Activated CD8-positive, alpha-beta T cell treated with anti-CD3 and anti-CD28 coated beads for 36 hours (primary cell): Measurements from ENCODE around the gene SMURF1. TPM values are rescaled to one million over a fixed set of nuclear protein-coding genes. Genes with fewer than 3 reads are reported as not detected.

Experiments used
- ATAC-seq: fragments of 200-7000 bp; cut with Tn5 transposase; one replicate; pipeline ENCODE4 v1.10.0; 2021; ENCODE audit warnings: mild to moderate bottlenecking, moderate library complexity
- CTCF ChIA-PET: fragments of 350-600 bp; sonication (Branson Sonifier 250); formaldehyde crosslinking; loops from one replicate; lab custom pipeline; 2021; ENCODE audit warnings: antibody characterized with exemption; lab: Charles Lee
- POLR2A ChIA-PET: fragments of 350-600 bp; sonication (Branson Sonifier 250); formaldehyde crosslinking; loops from one replicate; lab custom pipeline; 2021; ENCODE audit warnings: antibody characterized with exemption; lab: Charles Lee
- DNase-seq: peaks from one replicate; pipeline ENCODE4 v3.0.0-alpha.2; 2020
- H3K27ac Mint-ChIP-seq: one replicate; pipeline ENCODE4 v1.8.0; 2021; ENCODE audit warnings: mild to moderate bottlenecking, mixed read lengths
- H3K27me3 Mint-ChIP-seq: one replicate; pipeline ENCODE4 v1.8.0; 2021; ENCODE audit warnings: mixed read lengths
- H3K36me3 Mint-ChIP-seq: one replicate; pipeline ENCODE4 v1.8.0; 2021; ENCODE audit warnings: low read depth, mixed read lengths
- H3K4me1 Mint-ChIP-seq: one replicate; pipeline ENCODE4 v1.8.0; 2021; ENCODE audit warnings: low read depth, mixed read lengths
- H3K4me3 Mint-ChIP-seq: one replicate; pipeline ENCODE4 v1.8.0; 2021; ENCODE audit warnings: mild to moderate bottlenecking, moderate library complexity, mixed read lengths
- H3K9me3 Mint-ChIP-seq: one replicate; pipeline ENCODE4 v1.8.0; 2021; ENCODE audit warnings: mixed read lengths
- intact Hi-C: fragments of 100-400 bp; cut with micrococcal nuclease; formaldehyde crosslinking; loops from one replicate; pipeline ENCODE4 v1.10.0; 2022
- total RNA-seq, 2 experiments: library from RNA; stranded (reverse); gene quantifications; one replicate each; pipeline ENCODE4 v1.2.3, GENCODE V29; 2021
- TF ChIP-seq, protein P1 (sequence below): fragments of 200-600 bp; IDR thresholded peaks from one replicate; pipeline ENCODE4 v1.8.0; 2022; ENCODE audit warnings: antibody characterized with exemption, mild to moderate bottlenecking

The SMURF1 gene
- total RNA-seq, 2 experiments from 2014 or later, result 8.3 to 9.4 TPM

- peaks cover 46% of the 10 kb centered on the region for H3K36me3 Mint-ChIP-seq
- H3K9me3 Mint-ChIP-seq, result no peaks in the 10 kb centered on the region
- ChIA-PET CTCF (interaction anchor here (1.5 kb wide), 1 partner anchor 8 kb away, joined by 3 read pairs; no protein-coding TSS in a partner anchor), POLR2A (no interaction called here)
- intact Hi-C loops, result no loop called here
- DNase-seq (no peak), ATAC-seq (no peak)
- peaks cover 41% of the 10 kb centered on the region for H3K4me1 Mint-ChIP-seq
- TF ChIP-seq, protein P1, sequence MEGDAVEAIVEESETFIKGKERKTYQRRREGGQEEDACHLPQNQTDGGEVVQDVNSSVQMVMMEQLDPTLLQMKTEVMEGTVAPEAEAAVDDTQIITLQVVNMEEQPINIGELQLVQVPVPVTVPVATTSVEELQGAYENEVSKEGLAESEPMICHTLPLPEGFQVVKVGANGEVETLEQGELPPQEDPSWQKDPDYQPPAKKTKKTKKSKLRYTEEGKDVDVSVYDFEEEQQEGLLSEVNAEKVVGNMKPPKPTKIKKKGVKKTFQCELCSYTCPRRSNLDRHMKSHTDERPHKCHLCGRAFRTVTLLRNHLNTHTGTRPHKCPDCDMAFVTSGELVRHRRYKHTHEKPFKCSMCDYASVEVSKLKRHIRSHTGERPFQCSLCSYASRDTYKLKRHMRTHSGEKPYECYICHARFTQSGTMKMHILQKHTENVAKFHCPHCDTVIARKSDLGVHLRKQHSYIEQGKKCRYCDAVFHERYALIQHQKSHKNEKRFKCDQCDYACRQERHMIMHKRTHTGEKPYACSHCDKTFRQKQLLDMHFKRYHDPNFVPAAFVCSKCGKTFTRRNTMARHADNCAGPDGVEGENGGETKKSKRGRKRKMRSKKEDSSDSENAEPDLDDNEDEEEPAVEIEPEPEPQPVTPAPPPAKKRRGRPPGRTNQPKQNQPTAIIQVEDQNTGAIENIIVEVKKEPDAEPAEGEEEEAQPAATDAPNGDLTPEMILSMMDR, result no peak
- H3K4me3 Mint-ChIP-seq, result no peak overlapping the region
- no peak overlapping the region for H3K27ac Mint-ChIP-seq
- no peaks in the 10 kb centered on the region for H3K27me3 Mint-ChIP-seq
Observed at GRCh38 chr7:98997846-98998245, 146.1 kb downstream of the SMURF1 start.

DNA sequence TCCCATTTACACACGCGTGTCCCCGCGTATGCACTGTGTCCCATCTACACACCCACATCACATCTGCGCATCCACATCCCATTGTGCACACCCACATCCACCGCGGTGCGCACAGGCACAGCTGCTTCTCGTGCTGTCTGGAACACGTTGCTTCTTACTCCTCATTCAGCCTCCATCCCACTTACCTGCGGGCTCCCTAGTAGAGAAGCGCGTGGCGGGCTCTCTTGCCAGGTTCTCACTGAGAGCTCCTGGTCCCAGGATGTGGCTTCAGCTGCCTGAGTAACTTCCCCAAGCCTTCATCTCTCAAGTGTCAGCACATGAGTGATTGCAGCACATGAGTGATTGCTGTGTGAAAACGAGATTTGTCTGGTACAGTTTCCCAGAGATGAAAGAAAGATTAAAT, 147.8 kb downstream of the SMURF1 start:
- DNase-seq (peak; percentile 59), ATAC-seq (peak; percentile 63)
- Mint-ChIP-seq H3K27me3 (no peaks in the 10 kb centered on the region), H3K4me1 (peaks cover 24% of the 10 kb centered on the region), H3K27ac (peak overlapping the region; percentile 77), H3K9me3 (no peaks in the 10 kb centered on the region), H3K36me3 (peaks cover 51% of the 10 kb centered on the region), H3K4me3 (peak overlapping the region; percentile 19)
- intact Hi-C loops, result no loop called here
- CTCF ChIA-PET, result interaction anchor here (1.5 kb wide), 1 partner anchor 9 kb away, joined by 3 read pairs; no protein-coding TSS in a partner anchor
- TF ChIP-seq, protein P1, result no peak
- POLR2A ChIA-PET, result interaction anchor here (0.8 to 1.1 kb wide), 2 partner anchors 11 to 117 kb away, joined by 3 read pairs; no protein-coding TSS in a partner anchor

DNA sequence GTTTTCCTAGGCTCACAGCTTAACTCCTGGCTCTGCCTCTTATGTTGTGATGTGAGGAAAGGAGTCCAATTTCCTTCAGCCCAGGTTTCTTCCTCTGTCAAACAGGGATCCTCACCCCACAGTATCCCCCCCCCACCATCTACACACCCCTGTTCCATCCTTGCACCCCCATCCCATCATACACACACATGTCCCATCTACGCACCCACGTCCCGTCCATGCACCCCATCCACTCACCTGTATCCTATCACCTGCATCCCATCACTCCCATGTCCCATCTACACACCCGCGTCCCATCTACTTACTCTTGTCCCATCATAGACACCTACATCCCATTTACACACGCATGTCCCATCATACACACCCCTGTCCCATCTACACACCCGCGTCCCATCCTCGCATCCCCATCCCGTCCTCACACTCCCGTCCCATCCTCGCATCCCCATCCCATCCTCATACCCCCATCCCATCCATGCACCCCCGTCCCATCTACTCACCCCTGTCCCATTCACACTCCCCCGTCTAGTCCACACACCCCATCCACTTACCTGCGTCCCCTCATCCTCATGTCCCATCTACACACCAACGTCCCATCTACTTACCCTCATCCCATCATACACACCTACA, 148.3 kb downstream of the SMURF1 start:
- peaks cover 19% of the 10 kb centered on the region for H3K4me1 Mint-ChIP-seq
- H3K27me3 Mint-ChIP-seq, result no peaks in the 10 kb centered on the region
- H3K36me3 Mint-ChIP-seq, result peaks cover 50% of the 10 kb centered on the region
- no peaks in the 10 kb centered on the region for H3K9me3 Mint-ChIP-seq
- TF ChIP-seq, protein P1, result no peak
- peak overlapping the region; percentile 19 for H3K4me3 Mint-ChIP-seq
- intact Hi-C loops, result no loop called here
- no peak for ATAC-seq
- DNase-seq, result no peak
- H3K27ac Mint-ChIP-seq, result peak overlapping the region; percentile 77
- CTCF ChIA-PET, result no interaction called here
- POLR2A ChIA-PET, result no interaction called here

DNA sequence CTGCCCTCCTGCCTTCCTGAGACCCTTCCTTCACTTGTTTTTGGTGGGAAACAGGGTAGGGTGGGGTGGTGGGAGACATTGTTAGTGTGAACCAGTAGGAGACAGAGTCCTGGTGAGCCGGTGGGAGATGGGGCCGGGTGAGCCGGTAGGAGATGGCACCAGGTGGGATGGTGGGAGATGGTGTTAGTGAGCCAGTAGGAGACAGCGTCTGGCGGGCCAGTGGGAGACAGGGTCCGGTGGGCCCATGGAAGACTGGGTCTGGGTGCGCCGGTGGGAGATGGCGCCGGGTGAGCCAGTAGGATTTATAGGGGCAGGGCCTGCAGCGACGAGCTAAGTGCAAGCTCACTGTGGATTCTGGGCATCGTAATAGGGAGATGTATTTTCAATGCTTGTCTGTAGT, 148.8 kb downstream of the SMURF1 start:
- ATAC-seq (no peak), DNase-seq (no peak)
- Mint-ChIP-seq H3K27ac (no peak overlapping the region), H3K9me3 (no peaks in the 10 kb centered on the region), H3K4me1 (peaks cover 18% of the 10 kb centered on the region), H3K36me3 (peaks cover 53% of the 10 kb centered on the region), H3K27me3 (no peaks in the 10 kb centered on the region), H3K4me3 (no peak overlapping the region)
- TF ChIP-seq, protein P1, result no peak
- POLR2A ChIA-PET, result no interaction called here
- CTCF ChIA-PET, result no interaction called here
- intact Hi-C loops, result no loop called here
